NCI-H345 (cell line): ENCODE measurements around the gene PRCC.

Source experiments
- DNase-seq: peaks from one replicate; lab custom pipeline; 2025; lab: John Stamatoyannopoulos, UW

PRCC gene

GRCh38 chr1:156841295-156841855 is 74.0 kb downstream of the PRCC start:
- DNase-seq: no peak

- no peak for DNase-seq
Measured at GRCh38 chr1:156842618-156843300, 75.4 kb downstream of the PRCC start.

- no peak for DNase-seq
Measured at GRCh38 chr1:156844102-156844501, 76.8 kb downstream of the PRCC start.

GRCh38 chr1:156844638-156845037 is 77.3 kb downstream of the PRCC start:
- no peak for DNase-seq

GRCh38 chr1:156845055-156845952 is 78.0 kb downstream of the PRCC start:
- no peak for DNase-seq

GRCh38 chr1:156845953-156846545 is 78.7 kb downstream of the PRCC start:
- no peak for DNase-seq

- DNase-seq: no peak
Measured at GRCh38 chr1:156846643-156847042, 79.3 kb downstream of the PRCC start.

GRCh38 chr1:156847591-156848460 is 80.5 kb downstream of the PRCC start:
- no peak for DNase-seq

GRCh38 chr1:156848461-156849150 is 81.3 kb downstream of the PRCC start:
- no peak for DNase-seq

GRCh38 chr1:156849151-156849496 is 81.8 kb downstream of the PRCC start:
- DNase-seq: no peak
